K562 (cell line): ENCODE results near the gene C11orf54. TPM values are rescaled to one million over a fixed set of nuclear protein-coding genes. Genes with fewer than 3 reads are reported as not detected.

Source experiments
- CCNT2 ChIP-seq: IDR thresholded peaks from 2 replicates; pipeline ENCODE4 v1.6.1; 2011; ENCODE audit warnings: borderline replicate concordance, low read depth, mild to moderate bottlenecking, moderate library complexity, mixed read lengths, low read length; ENCODE audit not compliant: insufficient read length; ENCODE audit errors: extremely low read depth
- CGGBP1 ChIP-seq: fragments of 250-450 bp; sonication (Bioruptor Pico); IDR thresholded peaks from 2 replicates; pipeline ENCODE4 v1.9.0; 2021; ENCODE audit warnings: mild to moderate bottlenecking
- CUX1 ChIP-seq: fragments of 200-800 bp; sonication (Bioruptor generic); IDR thresholded peaks from 2 replicates; pipeline ENCODE4 v1.6.1; 2016; ENCODE audit warnings: missing genetic modification characterization, missing compliant biosample characterization
- HDAC2 ChIP-seq: fragments of 450-650 bp; IDR thresholded peaks from 2 replicates; pipeline ENCODE4 v1.6.1; 2016; ENCODE audit warnings: mild to moderate bottlenecking
- MLX ChIP-seq, 2 experiments: fragments of 450-650 bp in 1 of 2; sonication (generic) in 1 of 2; formaldehyde crosslinking; conservative IDR thresholded peaks; 2 replicates each; pipeline versions ENCODE4 v1.4.0 to v1.8.1; 2020 to 2022; ENCODE audit warnings: mild to moderate bottlenecking in 1 of 2, missing genetic modification reagents in 1 of 2
- PCBP2 ChIP-seq: fragments of 200-400 bp; formaldehyde crosslinking; IDR thresholded peaks from 2 replicates; pipeline ENCODE4 v1.6.1; 2018; ENCODE audit warnings: low read length, low read depth, mild to moderate bottlenecking, moderate library complexity; ENCODE audit not compliant: poor library complexity, severe bottlenecking
- PML ChIP-seq: IDR thresholded peaks from 2 replicates; pipeline ENCODE4 v1.6.1; 2012; ENCODE audit warnings: low read length, inconsistent platforms
- POLR2AphosphoS2 ChIP-seq: IDR thresholded peaks from 2 replicates; pipeline ENCODE4 v1.6.1; 2012; ENCODE audit warnings: low read length, improper control_type of control experiment
- PTBP1 ChIP-seq: fragments of 200-400 bp; formaldehyde crosslinking; IDR thresholded peaks from 2 replicates; pipeline ENCODE4 v1.6.1; 2017; ENCODE audit warnings: low read depth, low read length
- RERE ChIP-seq: sonication (generic); formaldehyde crosslinking; IDR thresholded peaks from 2 replicates; pipeline ENCODE4 v1.8.0; 2023; ENCODE audit warnings: missing genetic modification reagents, mild to moderate bottlenecking, borderline replicate concordance
- SOX6 ChIP-seq: fragments of 450-650 bp; IDR thresholded peaks from 2 replicates; pipeline ENCODE4 v1.6.1; 2014; ENCODE audit warnings: mild to moderate bottlenecking
- TFAP4 ChIP-seq: sonication (generic); formaldehyde crosslinking; IDR thresholded peaks from 2 replicates; pipeline ENCODE4 v1.8.0; 2022; ENCODE audit warnings: missing genetic modification reagents, mild to moderate bottlenecking, moderate library complexity, borderline replicate concordance
- YBX1 ChIP-seq: fragments of 450-650 bp; IDR thresholded peaks from 2 replicates; pipeline ENCODE4 v1.7.1; 2016; ENCODE audit warnings: mild to moderate bottlenecking
- ZNF134 ChIP-seq: fragments of 250-450 bp; sonication (Bioruptor Pico); conservative IDR thresholded peaks from 2 replicates; pipeline ENCODE4 v1.4.0; 2020
- polyA plus RNA-seq, 8 experiments: library from polyadenylated mRNA; depleted of rRNA in 4 of 8; stranded (reverse) in 5 of 8; unstranded in 3 of 8; fragments of >200 nt; fragmentation: Nextera tagmentation in 2 of 8; fragmentation: Illumina TruSeq in 1 of 8; extraction: Ambion mirVana in 2 of 8; extraction: Trizol in 1 of 8; gene quantifications; 2 replicates each; pipeline versions ENCODE4 v1.2.1 to v1.2.3, GENCODE V29; 2011 to 2014; ENCODE audit warnings: inconsistent platforms in 1 of 8, missing spikeins in 1 of 8
- total RNA-seq, 7 experiments: library from RNA; depleted of rRNA in 6 of 7; stranded (reverse); fragments of >200 nt in 6 of 7; fragmentation: Illumina TruSeq in 2 of 7; extraction: Trizol in 2 of 7; gene quantifications; 2 replicates each; pipeline versions ENCODE4 v1.2.1 to v1.2.3, GENCODE V29; 2011 to 2021; ENCODE audit warnings: low replicate concordance in 1 of 7

C11orf54 gene
- total and polyA plus RNA-seq, 9 of the 15 experiments (the other 6 are each of a cell fraction or from before 2014, with no cell fraction given) = 13.4 to 33.0 (median 23.1) TPM

- no peak for TF ChIP-seq CUX1 (CRISPR knock-in tag)
- no peak for TF ChIP-seq ZNF134 (CRISPR knock-in tag)
- TF ChIP-seq YBX1 = no peak
- TF ChIP-seq RERE = no peak
- TF ChIP-seq PML = peak; percentile 95
- TF ChIP-seq PCBP2 = no peak
- no peak for TF ChIP-seq MLX (CRISPR knock-in tag; conservative IDR thresholded peaks at IDR 0.05)
- TF ChIP-seq PTBP1 = no peak
- peak; percentile 50 for TF ChIP-seq TFAP4 (CRISPR knock-in tag)
- TF ChIP-seq CCNT2 = no peak
- TF ChIP-seq SOX6 = no peak
- peak; percentile 91; the same call in 1 of the 2 replicates for TF ChIP-seq POLR2AphosphoS2
- no peak for TF ChIP-seq HDAC2
- TF ChIP-seq CGGBP1 (CRISPR knock-in tag) = no peak
Measured at GRCh38 chr11:93741094-93741881, at the start of gene C11orf54, which contains the start of gene TAF1D (continued).
